Prostate gland (tissue), 2 donors: Measurements from ENCODE around the gene CCL8. TPM values are rescaled to one million over a fixed set of nuclear protein-coding genes. Genes with fewer than 3 reads are reported as not detected.

Experiments
- DNase-seq: peaks from one replicate; pipeline ENCODE4 v3.0.0-alpha.2; 2019; ENCODE audit warnings: low spot score
- H3K27ac ChIP-seq, 2 donors: fragments of 200-600 bp; sonication (generic); 2 replicates each; pipeline ENCODE4 v1.5.1; 2017 to 2019
- H3K27me3 ChIP-seq: fragments of 200-600 bp; sonication (generic); replicated peaks from 2 replicates; pipeline ENCODE4 v1.5.1; 2019; ENCODE audit not compliant: insufficient read depth
- H3K36me3 ChIP-seq, 2 donors: fragments of 200-600 bp; sonication (generic); 1 replicate in 1 of 2; 2 replicates in 1 of 2; pipeline versions ENCODE4 v1.5.1 to v1.8.1; 2017 to 2019
- H3K4me1 ChIP-seq: fragments of 200-600 bp; sonication (generic); replicated peaks from 2 replicates; pipeline ENCODE4 v1.5.1; 2019
- H3K4me3 ChIP-seq, 2 donors: fragments of 200-600 bp; sonication (generic); 2 replicates each; pipeline ENCODE4 v1.5.1; 2017 to 2019
- H3K9me3 ChIP-seq: fragments of 200-600 bp; sonication (generic); 2 replicates; pipeline ENCODE4 v1.5.1; 2017
- CTCF ChIP-seq, 4 experiments: fragments of 200-600 bp in 2 of 4; fragments of 450-650 bp in 2 of 4; sonication (generic) in 2 of 4; IDR thresholded peaks; 1 replicate in 3 of 4; 2 replicates in 1 of 4; pipeline ENCODE4 v1.5.1; 2016 to 2019; ENCODE audit warnings: antibody characterized with exemption in 4 of 4, mild to moderate bottlenecking in 2 of 4, moderate library complexity in 2 of 4
- POLR2A ChIP-seq: fragments of 450-650 bp; IDR thresholded peaks from one replicate; pipeline ENCODE4 v1.6.1; 2016; ENCODE audit warnings: antibody characterized with exemption, mild to moderate bottlenecking
- POLR2AphosphoS5 ChIP-seq: sonication (generic); formaldehyde crosslinking; IDR thresholded peaks from one replicate; pipeline ENCODE4 v1.6.1; 2017; ENCODE audit warnings: antibody characterized with exemption
- WGBS: methylation state at CpG from one replicate; pipeline ENCODE4 v1.1.5; 2018; 5-methylcytosine and 5-hydroxymethylcytosine counted together
- intact Hi-C: fragments of 100-400 bp; cut with DNase I; formaldehyde crosslinking; loops from one replicate; pipeline ENCODE4 v1.14.2; 2022
- total RNA-seq, 2 donors: library from RNA; depleted of rRNA; stranded (reverse); fragments of >200 nt; gene quantifications; one replicate each; pipeline ENCODE4 v1.1.0, GENCODE V29; 2016

CCL8 gene
- total RNA-seq, 2 donors from 2014 or later, result not detected

DNA sequence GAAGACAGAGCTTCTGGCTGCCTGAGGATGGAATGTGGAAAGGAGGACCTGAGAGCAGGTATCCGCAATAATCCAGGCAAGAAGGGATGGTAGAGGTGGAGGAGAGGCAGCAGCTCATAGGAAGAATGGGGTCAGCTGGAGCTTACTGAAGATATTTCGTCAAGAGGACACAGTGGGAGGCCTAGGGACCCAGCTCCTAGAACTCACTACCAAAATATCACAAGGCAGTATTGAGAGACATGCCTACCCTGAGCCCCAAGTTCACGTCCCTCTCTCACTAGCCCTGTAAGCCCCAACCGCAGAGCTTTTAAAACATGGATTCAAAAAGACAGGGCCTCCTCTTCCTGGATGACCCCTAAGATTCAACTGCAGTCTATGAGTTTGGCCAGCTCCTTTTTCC, 14.2 kb upstream of the CCL8 start:
- TF ChIP-seq POLR2A (no peak), CTCF (IDR thresholded peaks at IDR 0.05) (no peak), POLR2AphosphoS5 (no peak)
- 96% methylated on average over 4 of the region's 4 CpGs for WGBS
- Histone ChIP-seq H3K4me3 (no peak overlapping the region), H3K4me1 (no peaks in the 10 kb centered on the region), H3K9me3 (no peaks in the 10 kb centered on the region), H3K36me3 (no peaks in the 10 kb centered on the region), H3K27ac (no peak overlapping the region), H3K27me3 (no peaks in the 10 kb centered on the region)
- intact Hi-C loops, result no loop called here
- no peak for DNase-seq

- H3K36me3 ChIP-seq, result no peaks in the 10 kb centered on the region
- no peaks in the 10 kb centered on the region for H3K4me1 ChIP-seq
- no peak for DNase-seq
- H3K4me3 ChIP-seq, result no peak overlapping the region
- no peak overlapping the region for H3K27ac ChIP-seq
- intact Hi-C loops, result loop anchor here (2.0 kb wide), 1 partner anchor 105 kb away; no protein-coding TSS in a partner anchor
- TF ChIP-seq POLR2AphosphoS5 (no peak), CTCF (IDR thresholded peaks at IDR 0.05) (no peak), POLR2A (no peak)
- no peaks in the 10 kb centered on the region for H3K9me3 ChIP-seq
- no peaks in the 10 kb centered on the region for H3K27me3 ChIP-seq
These were observed 13.6 kb upstream of the CCL8 start for GRCh38 chr17:34305606-34306005.

GRCh38 chr17:34306466-34306865, 12.8 kb upstream of the CCL8 start:
- intact Hi-C loops, result loop anchor here (2.0 kb wide), 1 partner anchor 106 kb away; no protein-coding TSS in a partner anchor
- Histone ChIP-seq H3K36me3 (no peaks in the 10 kb centered on the region), H3K4me1 (no peaks in the 10 kb centered on the region), H3K9me3 (no peaks in the 10 kb centered on the region), H3K4me3 (no peak overlapping the region), H3K27ac (no peak overlapping the region), H3K27me3 (no peaks in the 10 kb centered on the region)
- DNase-seq, result no peak
- TF ChIP-seq POLR2AphosphoS5 (no peak), CTCF (IDR thresholded peaks at IDR 0.05) (peak in 2 of 4 experiments; percentile 39 to 58)
- WGBS, result 84% methylated on average over 3 of the region's 3 CpGs

DNA sequence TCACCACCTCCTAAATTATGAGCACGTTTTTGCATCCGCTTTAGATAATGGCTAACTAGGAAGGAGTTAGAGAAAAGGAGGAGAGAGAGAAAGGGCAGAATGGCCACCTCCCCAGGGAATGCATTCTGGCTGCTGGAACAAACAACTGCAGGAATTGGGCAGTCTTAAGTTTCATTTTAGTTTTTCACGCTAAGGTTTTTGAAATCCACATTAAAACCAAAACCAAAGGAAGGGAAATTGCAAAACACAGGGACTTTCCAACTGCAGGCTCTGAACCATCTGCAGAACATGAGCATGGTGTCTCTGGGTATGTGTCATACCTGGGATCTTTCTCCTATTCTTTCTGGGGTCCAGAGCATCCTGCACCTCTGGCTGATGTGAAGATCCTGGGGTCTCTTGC, 12.1 kb upstream of the CCL8 start:
- TF ChIP-seq POLR2AphosphoS5 (no peak), CTCF (IDR thresholded peaks at IDR 0.05) (no peak), POLR2A (no peak)
- H3K36me3 ChIP-seq, result no peaks in the 10 kb centered on the region
- H3K27me3 ChIP-seq, result no peaks in the 10 kb centered on the region
- H3K4me3 ChIP-seq, result no peak overlapping the region
- no peaks in the 10 kb centered on the region for H3K4me1 ChIP-seq
- DNase-seq, result no peak
- H3K9me3 ChIP-seq, result no peaks in the 10 kb centered on the region
- intact Hi-C loops, result loop anchor here (2.0 kb wide), 1 partner anchor 106 kb away; no protein-coding TSS in a partner anchor
- 41% methylated on average over 3 of the region's 3 CpGs for WGBS
- no peak overlapping the region for H3K27ac ChIP-seq

DNA sequence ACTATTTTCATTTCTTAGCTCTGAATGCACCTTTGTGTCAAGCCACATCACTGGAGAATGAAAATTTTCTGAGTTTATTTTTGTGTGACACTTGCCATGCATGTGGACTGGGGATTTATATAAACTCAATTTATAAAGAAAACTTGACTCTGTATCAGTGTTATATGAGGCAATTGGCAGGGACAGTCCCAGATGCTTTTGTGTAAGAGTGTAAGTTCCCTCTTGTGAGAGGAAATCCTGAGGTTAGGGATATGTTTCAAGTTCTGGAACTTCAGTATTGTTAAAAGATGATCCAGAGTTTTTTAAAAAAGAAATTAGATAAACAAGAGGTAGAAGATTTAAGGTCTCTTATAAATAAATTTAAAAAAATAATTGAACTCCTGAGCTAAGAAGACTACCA, 10.9 kb upstream of the CCL8 start:
- no peak overlapping the region for H3K27ac ChIP-seq
- no peaks in the 10 kb centered on the region for H3K27me3 ChIP-seq
- H3K36me3 ChIP-seq, result no peaks in the 10 kb centered on the region
- no peak overlapping the region for H3K4me3 ChIP-seq
- no peaks in the 10 kb centered on the region for H3K4me1 ChIP-seq
- DNase-seq, result no peak
- TF ChIP-seq CTCF (IDR thresholded peaks at IDR 0.05) (no peak), POLR2A (no peak), POLR2AphosphoS5 (no peak)
- H3K9me3 ChIP-seq, result no peaks in the 10 kb centered on the region
- intact Hi-C loops, result no loop called here
